Choroid plexus epithelial cell (primary cell): ENCODE results near the gene NFATC2.

Experiments
- DNase-seq: peaks from one replicate; pipeline ENCODE4 v3.0.0-alpha.2; 2010; ENCODE audit warnings: low read depth
- H3K4me3 ChIP-seq: 2 replicates; pipeline ENCODE4 v1.5.1; 2011; ENCODE audit warnings: low read depth, mild to moderate bottlenecking, control low read depth, low read length, moderate library complexity
- TF ChIP-seq, protein P1 (sequence below): conservative IDR thresholded peaks from 2 replicates; pipeline ENCODE4 v1.5.1; 2011; ENCODE audit warnings: low read depth, mild to moderate bottlenecking, control low read depth, inconsistent platforms, low read length, moderate library complexity

The NFATC2 gene

DNA sequence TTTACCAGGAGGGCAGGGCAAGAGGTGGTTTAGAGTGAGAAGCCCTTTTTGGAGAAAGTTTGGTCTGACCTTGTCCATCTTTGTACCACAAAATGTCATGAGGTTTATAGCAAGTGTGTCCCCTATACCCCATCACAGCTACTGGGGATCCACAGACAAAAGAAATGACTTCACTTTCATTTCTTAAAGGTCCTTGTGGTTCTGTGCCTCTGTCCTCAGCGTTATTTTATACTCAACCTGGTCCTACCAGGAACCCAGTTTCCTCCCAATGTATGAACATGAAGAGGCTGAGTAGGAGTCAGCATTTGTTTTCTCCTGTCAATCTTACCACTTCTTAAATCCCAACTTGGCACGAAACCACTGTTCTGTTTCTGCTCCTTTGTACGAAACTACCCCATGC is 157.6 kb downstream of the NFATC2 start:
- H3K4me3 ChIP-seq: no peak overlapping the region
- DNase-seq: no peak
- TF ChIP-seq, protein P1, sequence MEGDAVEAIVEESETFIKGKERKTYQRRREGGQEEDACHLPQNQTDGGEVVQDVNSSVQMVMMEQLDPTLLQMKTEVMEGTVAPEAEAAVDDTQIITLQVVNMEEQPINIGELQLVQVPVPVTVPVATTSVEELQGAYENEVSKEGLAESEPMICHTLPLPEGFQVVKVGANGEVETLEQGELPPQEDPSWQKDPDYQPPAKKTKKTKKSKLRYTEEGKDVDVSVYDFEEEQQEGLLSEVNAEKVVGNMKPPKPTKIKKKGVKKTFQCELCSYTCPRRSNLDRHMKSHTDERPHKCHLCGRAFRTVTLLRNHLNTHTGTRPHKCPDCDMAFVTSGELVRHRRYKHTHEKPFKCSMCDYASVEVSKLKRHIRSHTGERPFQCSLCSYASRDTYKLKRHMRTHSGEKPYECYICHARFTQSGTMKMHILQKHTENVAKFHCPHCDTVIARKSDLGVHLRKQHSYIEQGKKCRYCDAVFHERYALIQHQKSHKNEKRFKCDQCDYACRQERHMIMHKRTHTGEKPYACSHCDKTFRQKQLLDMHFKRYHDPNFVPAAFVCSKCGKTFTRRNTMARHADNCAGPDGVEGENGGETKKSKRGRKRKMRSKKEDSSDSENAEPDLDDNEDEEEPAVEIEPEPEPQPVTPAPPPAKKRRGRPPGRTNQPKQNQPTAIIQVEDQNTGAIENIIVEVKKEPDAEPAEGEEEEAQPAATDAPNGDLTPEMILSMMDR: no peak

DNA sequence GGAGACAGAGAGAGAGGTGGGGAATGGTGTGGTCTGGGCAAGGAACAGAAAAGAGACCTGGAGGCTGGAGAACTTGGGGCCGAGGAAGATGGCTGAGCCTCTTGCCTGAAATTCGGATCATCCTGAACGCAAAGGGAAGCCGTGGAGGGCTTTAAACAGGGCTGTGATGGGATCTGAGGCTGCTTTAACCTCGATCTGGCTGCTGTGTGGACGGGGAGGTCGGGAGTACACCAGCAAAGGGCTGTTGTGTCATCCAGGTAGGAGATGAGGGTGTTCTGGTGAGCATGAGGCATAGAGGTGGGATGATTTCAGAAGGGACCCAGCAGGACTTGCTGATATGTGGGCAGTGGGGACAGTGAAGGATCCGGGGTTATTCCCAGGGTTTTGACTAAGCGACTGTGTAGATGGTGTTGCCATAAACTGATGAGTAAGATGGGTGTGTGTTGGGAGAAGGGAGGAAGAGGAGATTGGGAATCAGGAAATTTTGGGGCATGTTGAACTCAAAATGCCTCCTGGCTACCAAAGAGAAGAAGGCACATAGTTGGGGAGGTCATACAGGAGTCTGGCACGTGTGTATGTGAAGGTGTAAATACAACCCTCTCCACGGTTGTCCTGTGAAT is 158.5 kb downstream of the NFATC2 start:
- no peak overlapping the region for H3K4me3 ChIP-seq
- DNase-seq: no peak
- TF ChIP-seq, protein P1: no peak

DNA sequence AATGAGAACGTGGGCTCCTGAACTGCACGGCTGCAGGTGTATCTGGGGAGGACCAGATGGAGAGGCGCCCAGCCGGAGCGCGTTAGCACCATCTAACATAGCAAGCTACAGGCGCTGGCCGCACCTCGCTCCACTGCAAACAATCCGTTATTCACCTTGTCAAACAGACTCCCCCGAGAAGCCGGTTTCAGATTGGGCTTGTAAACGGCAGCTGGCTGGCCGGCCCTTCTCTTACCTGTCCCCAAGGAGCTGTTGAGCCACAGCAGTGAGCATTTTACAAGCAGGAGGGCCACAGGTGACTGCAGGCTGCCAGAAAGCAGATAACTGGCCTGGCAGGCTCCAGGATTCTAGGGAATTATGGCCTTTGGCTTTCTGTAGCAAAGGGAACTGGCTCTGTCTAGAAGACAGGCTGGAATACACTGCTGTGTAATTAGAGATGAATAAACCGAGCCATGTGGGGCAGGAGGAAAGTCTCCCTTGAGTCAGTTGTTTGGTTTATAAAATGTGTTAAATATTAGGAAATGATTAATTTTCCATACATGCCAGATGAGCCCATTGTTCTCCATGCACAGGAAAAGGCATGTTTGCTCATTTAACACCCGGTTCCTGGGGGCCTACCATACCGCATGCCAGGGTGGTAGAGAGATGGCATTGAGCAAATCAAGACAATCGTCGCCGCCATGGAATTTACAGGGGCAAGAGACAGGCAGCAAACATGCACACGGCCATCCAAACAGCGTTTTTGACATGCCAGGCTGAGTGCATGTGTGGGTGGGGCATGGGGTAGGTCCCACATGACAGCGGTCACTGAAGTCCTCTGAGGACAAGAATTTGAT is 159.3 kb downstream of the NFATC2 start:
- DNase-seq: no peak
- TF ChIP-seq, protein P1: no peak
- H3K4me3 ChIP-seq: no peak overlapping the region

DNA sequence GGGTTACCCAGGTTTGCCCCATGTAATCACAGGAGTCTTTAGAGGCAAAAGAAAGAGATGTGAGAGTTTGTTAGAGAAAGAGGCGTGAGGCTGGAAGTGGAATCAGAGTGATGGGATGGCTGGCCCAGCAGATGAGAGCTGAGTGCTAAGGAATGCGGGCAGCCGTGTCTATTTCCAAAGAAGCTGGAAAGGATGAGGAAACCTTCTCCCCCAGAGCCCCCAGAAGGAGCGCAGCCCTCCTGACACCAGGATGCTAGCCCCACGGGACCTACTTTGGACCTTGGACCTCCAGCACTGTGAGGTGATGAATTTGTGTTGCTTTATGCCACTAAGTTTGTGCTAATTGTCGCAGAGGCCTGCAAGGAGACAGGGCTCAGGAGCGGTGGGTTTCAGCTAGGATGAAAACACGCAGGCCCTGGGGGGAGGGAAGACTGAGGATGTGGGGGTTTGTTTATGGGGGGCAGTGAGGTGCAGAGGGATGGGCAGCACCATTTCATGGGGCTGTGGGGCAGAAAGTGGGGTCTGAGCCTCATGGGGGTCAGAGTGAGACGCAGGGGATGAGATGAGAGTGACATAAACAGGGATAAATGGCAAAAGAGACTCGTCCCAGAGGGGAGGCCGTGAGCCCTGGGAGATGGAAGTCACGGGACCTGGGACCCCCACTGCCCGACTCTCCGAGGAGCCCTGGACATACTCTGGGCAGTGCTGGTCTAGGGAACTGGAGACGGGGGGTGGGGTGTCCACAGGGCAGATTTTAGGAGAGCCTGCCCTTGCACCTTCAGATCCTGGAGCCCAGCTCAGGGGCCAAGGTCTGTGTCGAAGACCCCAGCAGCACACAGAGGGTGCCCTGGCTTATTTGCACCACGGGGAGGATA is 160.2 kb downstream of the NFATC2 start:
- TF ChIP-seq, protein P1: no peak
- no peak for DNase-seq
- H3K4me3 ChIP-seq: no peak overlapping the region

GRCh38 chr20:51381557-51381956 is 161.0 kb downstream of the NFATC2 start:
- no peak overlapping the region for H3K4me3 ChIP-seq
- DNase-seq: no peak
- TF ChIP-seq, protein P1: peak; percentile 14

- no peak overlapping the region for H3K4me3 ChIP-seq
- TF ChIP-seq, protein P1: no peak
- DNase-seq: peak; percentile 54
These were observed 161.8 kb downstream of the NFATC2 start for GRCh38 chr20:51380401-51381385.
